SK-N-SH treated with all-trans-retinoic acid at 6 μM for 48 hours (cell line): ENCODE data around the gene ZBTB17.

Experiments used
- ATAC-seq: fragments of 200-7000 bp; cut with Tn5 transposase; 3 replicates; pipeline ENCODE4 v1.9.1; 2020; ENCODE audit warnings: mild to moderate bottlenecking, moderate library complexity
- ARNTL ChIP-seq: fragments of 450-650 bp; formaldehyde crosslinking; IDR thresholded peaks from 2 replicates; pipeline ENCODE4 v1.5.0; 2020; ENCODE audit warnings: low read depth, mild to moderate bottlenecking, moderate library complexity, borderline replicate concordance
- BACH2 ChIP-seq: fragments of 250-450 bp; sonication (Bioruptor Pico); IDR thresholded peaks from 2 replicates; pipeline ENCODE4 v1.9.0; 2021; ENCODE audit warnings: mild to moderate bottlenecking, borderline replicate concordance
- CSDC2 ChIP-seq: fragments of 250-450 bp; sonication (Bioruptor Pico); IDR thresholded peaks from 2 replicates; pipeline ENCODE4 v1.5.0; 2020; ENCODE audit warnings: mild to moderate bottlenecking, moderate library complexity
- CSRNP3 ChIP-seq: fragments of 250-450 bp; sonication (Bioruptor Pico); IDR thresholded peaks from 2 replicates; pipeline ENCODE4 v1.5.1; 2021; ENCODE audit warnings: mild to moderate bottlenecking, moderate library complexity
- GLIS3 ChIP-seq: fragments of 250-450 bp; sonication (Bioruptor Pico); IDR thresholded peaks from 2 replicates; pipeline ENCODE4 v1.5.0; 2020; ENCODE audit warnings: mild to moderate bottlenecking, moderate library complexity
- ISL1 ChIP-seq: fragments of 250-450 bp; sonication (Bioruptor Pico); IDR thresholded peaks from 2 replicates; pipeline ENCODE4 v2.1.2; 2022; ENCODE audit warnings: mild to moderate bottlenecking, moderate library complexity
- PPARA ChIP-seq: fragments of 250-450 bp; sonication (Bioruptor Pico); IDR thresholded peaks from 2 replicates; pipeline ENCODE4 v1.5.0; 2020; ENCODE audit warnings: mild to moderate bottlenecking, borderline replicate concordance
- SNAI2 ChIP-seq: fragments of 250-450 bp; sonication (Bioruptor Pico); IDR thresholded peaks from 2 replicates; pipeline ENCODE4 v1.5.0; 2020; ENCODE audit warnings: mild to moderate bottlenecking, moderate library complexity
- TCF4 ChIP-seq: fragments of 250-450 bp; sonication (Bioruptor Pico); IDR thresholded peaks from 2 replicates; pipeline ENCODE4 v1.8.0; 2021; ENCODE audit warnings: mild to moderate bottlenecking, moderate library complexity, borderline replicate concordance
- TOX ChIP-seq: fragments of 250-450 bp; sonication (Bioruptor Pico); IDR thresholded peaks from 2 replicates; pipeline ENCODE4 v1.8.0; 2021; ENCODE audit warnings: mild to moderate bottlenecking, moderate library complexity, borderline replicate concordance
- TSHZ2 ChIP-seq: fragments of 250-450 bp; sonication (Bioruptor Pico); IDR thresholded peaks from 2 replicates; pipeline ENCODE4 v1.5.0; 2020; ENCODE audit warnings: mild to moderate bottlenecking, moderate library complexity
- ZC3H10 ChIP-seq: fragments of 250-450 bp; sonication (Bioruptor Pico); IDR thresholded peaks from 2 replicates; pipeline ENCODE4 v1.5.1; 2021; ENCODE audit warnings: mild to moderate bottlenecking, moderate library complexity
- ZFP3 ChIP-seq: fragments of 250-450 bp; sonication (Bioruptor Pico); IDR thresholded peaks from 2 replicates; pipeline ENCODE4 v1.5.0; 2020; ENCODE audit warnings: mild to moderate bottlenecking, moderate library complexity
- ZFP30 ChIP-seq: fragments of 450-650 bp; formaldehyde crosslinking; IDR thresholded peaks from 2 replicates; pipeline ENCODE4 v1.5.0; 2022; ENCODE audit warnings: mild to moderate bottlenecking, moderate library complexity
- ZNF565 ChIP-seq: fragments of 450-650 bp; formaldehyde crosslinking; conservative IDR thresholded peaks from 2 replicates; pipeline ENCODE4 v1.5.0; 2020; ENCODE audit warnings: low read depth, mild to moderate bottlenecking, moderate library complexity
- ZNF70 ChIP-seq: fragments of 450-650 bp; formaldehyde crosslinking; IDR thresholded peaks from 2 replicates; pipeline ENCODE4 v1.5.0; 2020; ENCODE audit warnings: mild to moderate bottlenecking, moderate library complexity
- ZNF8 ChIP-seq: fragments of 450-650 bp; formaldehyde crosslinking; IDR thresholded peaks from 2 replicates; pipeline ENCODE4 v1.5.0; 2020; ENCODE audit warnings: mild to moderate bottlenecking, moderate library complexity
- TF ChIP-seq, protein P1 (sequence below): fragments of 250-450 bp; sonication (Bioruptor Pico); IDR thresholded peaks from 2 replicates; pipeline ENCODE4 v1.5.1; 2020; ENCODE audit warnings: low read depth, mild to moderate bottlenecking, moderate library complexity
- TF ChIP-seq, protein P2 (sequence below): fragments of 250-450 bp; sonication (Bioruptor Pico); IDR thresholded peaks from 2 replicates; pipeline ENCODE4 v1.8.0; 2020; ENCODE audit warnings: mild to moderate bottlenecking, moderate library complexity, borderline replicate concordance

The ZBTB17 gene

DNA sequence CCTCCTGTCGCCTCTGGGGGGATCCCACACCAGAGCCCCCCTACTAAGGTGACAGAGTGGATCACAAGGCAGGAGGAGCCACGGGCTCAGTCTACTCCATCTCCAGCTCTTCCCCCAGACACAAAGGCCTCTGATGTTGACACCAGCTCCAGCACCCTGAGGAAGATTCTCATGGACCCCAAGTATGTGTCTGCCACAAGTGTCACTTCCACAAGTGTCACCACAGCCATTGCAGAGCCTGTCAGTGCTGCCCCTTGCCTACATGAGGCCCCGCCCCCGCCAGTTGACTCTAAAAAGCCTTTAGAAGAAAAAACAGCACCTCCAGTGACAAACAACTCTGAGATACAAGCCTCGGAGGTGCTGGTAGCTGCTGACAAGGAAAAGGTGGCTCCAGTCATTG is 42.2 kb downstream of the ZBTB17 start:
- TF ChIP-seq CSRNP3 (CRISPR knock-in tag) (no peak), TOX (no peak), CSDC2 (CRISPR knock-in tag) (no peak), PPARA (CRISPR knock-in tag) (no peak), TCF4 (no peak), ZFP30 (CRISPR knock-in tag) (no peak), BACH2 (CRISPR knock-in tag) (no peak), ZNF70 (CRISPR knock-in tag) (no peak), GLIS3 (CRISPR knock-in tag) (no peak), SNAI2 (CRISPR knock-in tag) (no peak)
- TF ChIP-seq, protein P1, sequence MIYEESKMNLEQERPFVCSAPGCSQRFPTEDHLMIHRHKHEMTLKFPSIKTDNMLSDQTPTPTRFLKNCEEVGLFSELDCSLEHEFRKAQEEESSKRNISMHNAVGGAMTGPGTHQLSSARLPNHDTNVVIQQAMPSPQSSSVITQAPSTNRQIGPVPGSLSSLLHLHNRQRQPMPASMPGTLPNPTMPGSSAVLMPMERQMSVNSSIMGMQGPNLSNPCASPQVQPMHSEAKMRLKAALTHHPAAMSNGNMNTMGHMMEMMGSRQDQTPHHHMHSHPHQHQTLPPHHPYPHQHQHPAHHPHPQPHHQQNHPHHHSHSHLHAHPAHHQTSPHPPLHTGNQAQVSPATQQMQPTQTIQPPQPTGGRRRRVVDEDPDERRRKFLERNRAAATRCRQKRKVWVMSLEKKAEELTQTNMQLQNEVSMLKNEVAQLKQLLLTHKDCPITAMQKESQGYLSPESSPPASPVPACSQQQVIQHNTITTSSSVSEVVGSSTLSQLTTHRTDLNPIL (CRISPR knock-in tag), result no peak
- TF ChIP-seq, protein P2, sequence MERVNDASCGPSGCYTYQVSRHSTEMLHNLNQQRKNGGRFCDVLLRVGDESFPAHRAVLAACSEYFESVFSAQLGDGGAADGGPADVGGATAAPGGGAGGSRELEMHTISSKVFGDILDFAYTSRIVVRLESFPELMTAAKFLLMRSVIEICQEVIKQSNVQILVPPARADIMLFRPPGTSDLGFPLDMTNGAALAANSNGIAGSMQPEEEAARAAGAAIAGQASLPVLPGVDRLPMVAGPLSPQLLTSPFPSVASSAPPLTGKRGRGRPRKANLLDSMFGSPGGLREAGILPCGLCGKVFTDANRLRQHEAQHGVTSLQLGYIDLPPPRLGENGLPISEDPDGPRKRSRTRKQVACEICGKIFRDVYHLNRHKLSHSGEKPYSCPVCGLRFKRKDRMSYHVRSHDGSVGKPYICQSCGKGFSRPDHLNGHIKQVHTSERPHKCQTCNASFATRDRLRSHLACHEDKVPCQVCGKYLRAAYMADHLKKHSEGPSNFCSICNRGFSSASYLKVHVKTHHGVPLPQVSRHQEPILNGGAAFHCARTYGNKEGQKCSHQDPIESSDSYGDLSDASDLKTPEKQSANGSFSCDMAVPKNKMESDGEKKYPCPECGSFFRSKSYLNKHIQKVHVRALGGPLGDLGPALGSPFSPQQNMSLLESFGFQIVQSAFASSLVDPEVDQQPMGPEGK (CRISPR knock-in tag), result no peak
- ATAC-seq, result no peak

DNA sequence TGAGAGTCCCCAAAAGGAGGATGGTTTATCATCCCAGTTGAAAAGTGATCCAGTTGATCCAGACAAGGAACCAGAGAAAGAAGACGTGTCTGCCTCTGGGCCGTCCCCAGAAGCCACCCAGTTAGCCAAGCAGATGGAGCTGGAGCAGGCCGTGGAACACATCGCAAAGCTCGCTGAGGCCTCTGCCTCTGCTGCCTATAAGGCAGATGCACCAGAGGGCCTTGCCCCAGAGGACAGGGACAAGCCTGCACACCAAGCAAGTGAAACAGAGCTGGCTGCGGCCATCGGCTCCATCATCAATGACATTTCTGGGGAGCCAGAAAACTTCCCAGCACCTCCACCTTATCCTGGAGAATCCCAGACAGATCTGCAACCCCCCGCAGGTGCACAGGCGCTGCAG is 43.3 kb downstream of the ZBTB17 start:
- no peak for TF ChIP-seq ZNF565 (CRISPR knock-in tag)
- TF ChIP-seq ZNF70 (CRISPR knock-in tag), result no peak
- no peak for TF ChIP-seq ZC3H10 (CRISPR knock-in tag)
- no peak for TF ChIP-seq ARNTL
- no peak for TF ChIP-seq ISL1
- no peak for TF ChIP-seq SNAI2 (CRISPR knock-in tag)
- TF ChIP-seq ZFP30 (CRISPR knock-in tag), result no peak
- TF ChIP-seq, protein P2 (CRISPR knock-in tag), result no peak
- no peak for TF ChIP-seq ZNF8 (CRISPR knock-in tag)
- no peak for TF ChIP-seq CSRNP3 (CRISPR knock-in tag)
- no peak for TF ChIP-seq ZFP3 (CRISPR knock-in tag)
- TF ChIP-seq TSHZ2 (CRISPR knock-in tag), result no peak
- TF ChIP-seq, protein P1 (CRISPR knock-in tag), result no peak
- no peak for TF ChIP-seq PPARA (CRISPR knock-in tag)
- no peak for ATAC-seq
